Upper lobe of left lung (tissue), 6 donors: ENCODE measurements around the gene NHSL1. TPM values are rescaled to one million over a fixed set of nuclear protein-coding genes. Genes with fewer than 3 reads are reported as not detected.

Experiments used
- ATAC-seq, 2 donors: fragments of 200-7000 bp; cut with Tn5 transposase; one replicate each; pipeline ENCODE4 v1.9.1; 2022; ENCODE audit warnings: mild to moderate bottlenecking in 2 of 2, moderate library complexity in 2 of 2; ENCODE audit not compliant: low FRiP score in 2 of 2
- DNase-seq, 2 donors: peaks; one replicate each; pipeline ENCODE4 v3.0.0-alpha.2; 2019 to 2020
- H3K27ac ChIP-seq, 4 donors: fragments of 200-600 bp; sonication (generic); one replicate each; pipeline ENCODE4 v1.5.1; 2016 to 2019
- H3K27me3 ChIP-seq, 4 donors: fragments of 200-600 bp; sonication (generic); one replicate each; pipeline ENCODE4 v1.5.1; 2017 to 2019
- H3K36me3 ChIP-seq, 4 donors: fragments of 200-600 bp; sonication (generic); one replicate each; pipeline ENCODE4 v1.5.1; 2016 to 2019
- H3K4me1 ChIP-seq, 4 donors: fragments of 200-600 bp; sonication (generic); one replicate each; pipeline ENCODE4 v1.5.1; 2018 to 2019
- H3K4me3 ChIP-seq, 4 donors: fragments of 200-600 bp; sonication (generic); one replicate each; pipeline ENCODE4 v1.5.1; 2017 to 2019; ENCODE audit warnings: mild to moderate bottlenecking in 2 of 4, moderate library complexity in 1 of 4
- H3K9me3 ChIP-seq, 4 donors: fragments of 200-600 bp; sonication (generic); one replicate each; pipeline ENCODE4 v1.5.1; 2018 to 2019
- CTCF ChIP-seq, 6 experiments: fragments of 450-650 bp in 4 of 6; fragments of 200-600 bp in 2 of 6; sonication (generic) in 2 of 6; IDR thresholded peaks; one replicate each; pipeline ENCODE4 v1.5.1; 2016 to 2019; ENCODE audit warnings: antibody characterized with exemption in 6 of 6
- EP300 ChIP-seq, 4 donors: sonication (generic); formaldehyde crosslinking; IDR thresholded peaks; one replicate each; pipeline ENCODE4 v1.5.1; 2017; ENCODE audit warnings: antibody characterized with exemption in 4 of 4, control low read depth in 2 of 4
- POLR2A ChIP-seq, 4 donors: fragments of 450-650 bp; IDR thresholded peaks; one replicate each; pipeline ENCODE4 v1.5.1; 2016 to 2017; ENCODE audit warnings: antibody characterized with exemption in 4 of 4, mild to moderate bottlenecking in 2 of 4
- POLR2AphosphoS5 ChIP-seq, 2 donors: sonication (generic); formaldehyde crosslinking; IDR thresholded peaks; one replicate each; pipeline ENCODE4 v1.5.1; 2017; ENCODE audit warnings: antibody characterized with exemption in 2 of 2
- WGBS, 2 donors: methylation state at CpG; one replicate each; pipeline ENCODE4 v1.1.5; 2017 to 2018; 5-methylcytosine and 5-hydroxymethylcytosine counted together
- total RNA-seq, 6 donors: library from RNA; depleted of rRNA in 4 of 6; stranded (reverse); fragments of >200 nt in 4 of 6; gene quantifications; one replicate each; pipeline versions ENCODE4 v1.1.0 to v1.2.1, GENCODE V29; 2016 to 2021
- donor health status: DM: no; HTN: no; CAD: no; lungs with moderate emphysema.
- donor health status: DM: no; HTN: yes; CAD: no; lungs with severe emphysema.

The NHSL1 gene
- total RNA-seq, 6 donors from 2014 or later = 37.3 to 80.2 (median 56.6) TPM

- Histone ChIP-seq H3K36me3 (peaks cover 10 to 55% (median 28%) of the 10 kb centered on the region in 4 donors), H3K27ac (no peak overlapping the region), H3K9me3 (no peaks in the 10 kb centered on the region), H3K4me3 (no peak overlapping the region), H3K4me1 (peaks cover 0 to 2% (median under 1%) of the 10 kb centered on the region in 4 donors), H3K27me3 (no peaks in the 10 kb centered on the region)
- DNase-seq (no peak), ATAC-seq (no peak)
- TF ChIP-seq CTCF (IDR thresholded peaks at IDR 0.05) (no peak), POLR2A (IDR thresholded peaks at IDR 0.05) (no peak), EP300 (IDR thresholded peaks at IDR 0.05) (no peak), POLR2AphosphoS5 (IDR thresholded peaks at IDR 0.05) (no peak)
- 93 to 94% methylated on average over 4 of the region's 4 CpGs for WGBS, 2 donors
These were observed 83.1 kb downstream of the NHSL1 start for GRCh38 chr6:138416206-138416605.

DNA sequence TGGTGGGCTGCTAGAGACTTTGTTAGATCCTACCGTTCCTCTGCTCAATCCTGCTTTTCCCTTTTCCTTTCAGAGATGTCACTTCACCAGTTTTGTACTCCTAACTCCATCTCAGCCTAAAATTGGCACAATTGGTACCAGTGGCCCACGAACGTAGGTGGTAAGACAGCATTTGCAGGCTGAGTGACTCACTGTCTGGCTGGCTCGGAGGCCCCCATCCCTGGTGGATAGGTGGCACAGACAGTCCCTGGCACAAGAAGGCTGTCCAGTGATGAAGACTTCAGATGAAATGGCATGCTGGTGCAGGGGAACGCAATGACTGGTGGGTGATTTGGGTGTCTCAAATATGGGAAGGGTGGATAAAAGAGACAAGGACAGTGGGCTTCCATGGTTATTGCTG lies 84.2 kb downstream of the NHSL1 start:
- H3K36me3 ChIP-seq = peaks cover 10 to 65% (median 29%) of the 10 kb centered on the region in 4 donors
- H3K9me3 ChIP-seq = no peaks in the 10 kb centered on the region
- DNase-seq = no peak
- H3K27ac ChIP-seq = no peak overlapping the region
- 90 to 99% methylated on average over 5 of the region's 5 CpGs for WGBS, 2 donors
- H3K27me3 ChIP-seq = no peaks in the 10 kb centered on the region
- no peak for ATAC-seq
- H3K4me3 ChIP-seq = no peak overlapping the region
- peaks cover 4 to 13% (median 9%) of the 10 kb centered on the region in 4 donors for H3K4me1 ChIP-seq
- TF ChIP-seq POLR2AphosphoS5 (IDR thresholded peaks at IDR 0.05) = no peak
- no peak for TF ChIP-seq EP300 (IDR thresholded peaks at IDR 0.05)
- TF ChIP-seq POLR2A (IDR thresholded peaks at IDR 0.05) = no peak
- no peak for TF ChIP-seq CTCF (IDR thresholded peaks at IDR 0.05)

- no peaks in the 10 kb centered on the region for H3K9me3 ChIP-seq
- no peak for ATAC-seq
- no peak for TF ChIP-seq POLR2AphosphoS5 (IDR thresholded peaks at IDR 0.05)
- peaks cover 15 to 94% (median 52%) of the 10 kb centered on the region in 4 donors for H3K36me3 ChIP-seq
- H3K4me1 ChIP-seq = peaks cover 4 to 16% (median 12%) of the 10 kb centered on the region in 4 donors
- no peaks in the 10 kb centered on the region for H3K27me3 ChIP-seq
- 89% methylated on average over 6 of the region's 6 CpGs for WGBS, 2 donors
- H3K27ac ChIP-seq = peak overlapping the region in 2 of 4 donors; percentile 8 to 30
- DNase-seq = no peak
- no peak overlapping the region for H3K4me3 ChIP-seq
These were observed 88.1 kb downstream of the NHSL1 start for GRCh38 chr6:138410972-138411880.

DNA sequence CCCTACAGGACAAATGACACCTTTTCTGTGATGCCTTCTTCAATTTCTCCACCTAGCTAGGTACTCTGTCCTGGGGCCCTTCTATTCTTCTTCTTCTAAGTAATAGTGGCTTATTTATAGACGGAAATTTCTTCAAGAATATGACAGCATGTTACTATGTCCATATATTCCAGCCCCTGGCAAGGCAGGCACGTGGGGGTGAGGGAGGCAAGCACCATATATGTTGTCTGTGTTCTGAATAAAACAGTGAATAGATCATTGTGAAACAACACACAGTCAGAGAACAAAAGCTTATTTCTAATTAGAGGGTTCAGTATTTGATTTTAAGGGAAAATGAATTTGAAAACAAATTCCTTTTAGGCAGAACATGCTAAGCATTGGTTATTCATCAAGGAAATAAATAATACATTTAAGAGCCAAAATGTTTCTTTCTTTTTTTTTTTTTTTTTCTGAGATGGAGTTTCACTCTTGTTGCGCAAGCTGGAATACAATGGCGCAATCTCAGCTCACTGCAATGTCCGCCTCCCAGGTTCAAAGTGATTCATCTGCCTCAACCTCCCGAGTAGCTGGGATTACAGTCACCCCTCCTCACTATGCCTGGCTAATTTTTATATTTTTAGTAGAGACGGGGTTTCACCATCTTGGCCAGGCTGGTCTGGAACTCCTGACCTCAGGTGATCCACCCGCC lies 89.1 kb downstream of the NHSL1 start:
- Histone ChIP-seq H3K36me3 (peaks cover 15 to 90% (median 53%) of the 10 kb centered on the region in 4 donors), H3K9me3 (no peaks in the 10 kb centered on the region), H3K4me1 (peaks cover 4 to 23% (median 13%) of the 10 kb centered on the region in 4 donors), H3K27me3 (no peaks in the 10 kb centered on the region), H3K27ac (peak overlapping the region in 3 of 4 donors; percentile 20 to 30 (median 24)), H3K4me3 (no peak overlapping the region)
- WGBS, 2 donors = 63 to 79% methylated on average over 8 of the region's 8 CpGs
- ATAC-seq = no peak
- TF ChIP-seq CTCF (IDR thresholded peaks at IDR 0.05) (no peak), POLR2AphosphoS5 (IDR thresholded peaks at IDR 0.05) (no peak), POLR2A (IDR thresholded peaks at IDR 0.05) (no peak), EP300 (IDR thresholded peaks at IDR 0.05) (no peak)
- peak in 1 of 2 donors; percentile 64 for DNase-seq

DNA sequence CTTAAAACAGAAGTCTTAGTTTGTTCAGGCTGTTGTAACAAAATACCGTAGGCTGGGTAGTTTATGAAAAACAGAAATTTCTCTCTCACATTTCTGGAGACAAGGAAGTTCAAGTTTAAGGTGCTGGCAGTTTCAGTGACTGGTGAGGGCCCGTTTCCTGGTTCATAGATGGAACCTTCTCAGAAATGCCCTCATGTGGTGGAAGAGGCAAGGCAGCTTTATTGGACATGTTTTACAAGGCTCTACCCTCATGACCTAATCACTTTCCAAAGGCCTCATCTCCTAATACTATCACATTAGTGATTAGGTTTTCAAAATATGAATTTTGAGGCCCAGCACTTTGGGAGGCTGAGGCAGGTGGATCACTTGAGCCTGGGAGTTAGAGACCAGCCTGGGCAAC lies 92.9 kb downstream of the NHSL1 start:
- ATAC-seq = no peak
- H3K27ac ChIP-seq = no peak overlapping the region
- DNase-seq = no peak

More for the DNA sequence above, 92.9 kb downstream of the NHSL1 start:
- Histone ChIP-seq H3K9me3 (no peaks in the 10 kb centered on the region), H3K4me1 (peaks cover 4 to 35% (median 18%) of the 10 kb centered on the region in 4 donors), H3K4me3 (no peak overlapping the region), H3K36me3 (peaks cover 9 to 57% (median 27%) of the 10 kb centered on the region in 4 donors), H3K27me3 (no peaks in the 10 kb centered on the region)
- 62 to 81% methylated on average over 2 of the region's 2 CpGs for WGBS, 2 donors
- TF ChIP-seq POLR2A (IDR thresholded peaks at IDR 0.05) (no peak), POLR2AphosphoS5 (IDR thresholded peaks at IDR 0.05) (no peak), EP300 (IDR thresholded peaks at IDR 0.05) (no peak), CTCF (IDR thresholded peaks at IDR 0.05) (no peak)
